GM23338 (cell line): Measurements from ENCODE around the gene PIGR. TPM values are rescaled to one million over a fixed set of nuclear protein-coding genes. Genes with fewer than 3 reads are reported as not detected.

Experiments used
- ATAC-seq: fragments of 200-7000 bp; cut with Tn5 transposase; 3 replicates; pipeline ENCODE4 v1.9.1; 2020
- DNase-seq: peaks from one replicate; pipeline ENCODE4 v3.0.0-alpha.2; 2015; ENCODE audit warnings: low spot score
- H2AFZ ChIP-seq: fragments of 200-600 bp; sonication (generic); 2 replicates; pipeline ENCODE4 v1.8.0; 2016; ENCODE audit warnings: antibody characterized with exemption, mild to moderate bottlenecking, moderate library complexity
- H3F3A ChIP-seq: fragments of 200-600 bp; sonication (generic); replicated peaks from 2 replicates; pipeline ENCODE4 v1.8.0; 2017; ENCODE audit warnings: antibody characterized with exemption, mixed run types, low read depth
- H3K27ac ChIP-seq: fragments of 200-600 bp; sonication (generic); 2 replicates; pipeline ENCODE4 v1.6.1; 2016; ENCODE audit warnings: low read depth
- H3K27me3 ChIP-seq: fragments of 200-600 bp; sonication (generic); 2 replicates; pipeline ENCODE4 v1.8.0; 2016; ENCODE audit warnings: mild to moderate bottlenecking, mixed run types, moderate library complexity; ENCODE audit not compliant: insufficient read depth
- H3K36me3 ChIP-seq: fragments of 200-600 bp; sonication (generic); 2 replicates; pipeline ENCODE4 v1.8.0; 2016; ENCODE audit warnings: mild to moderate bottlenecking; ENCODE audit not compliant: insufficient read depth
- H3K4me1 ChIP-seq: fragments of 200-600 bp; sonication (generic); 2 replicates; pipeline ENCODE4 v1.8.0; 2016; ENCODE audit warnings: mild to moderate bottlenecking, moderate library complexity; ENCODE audit not compliant: insufficient read depth
- H3K4me2 ChIP-seq: fragments of 200-600 bp; sonication (generic); 2 replicates; pipeline ENCODE4 v1.7.1; 2017; ENCODE audit warnings: mixed run types
- H3K4me3 ChIP-seq: fragments of 200-600 bp; sonication (generic); 2 replicates; pipeline ENCODE4 v1.6.1; 2016; ENCODE audit warnings: mixed run types
- H3K79me2 ChIP-seq: fragments of 200-600 bp; sonication (generic); replicated peaks from 2 replicates; pipeline ENCODE4 v1.8.0; 2017; ENCODE audit warnings: mild to moderate bottlenecking; ENCODE audit not compliant: insufficient read depth
- H3K9me2 ChIP-seq: fragments of 200-600 bp; sonication (generic); 2 replicates; pipeline ENCODE4 v1.8.0; 2017; ENCODE audit not compliant: insufficient read depth
- H4K20me1 ChIP-seq: fragments of 200-600 bp; sonication (generic); replicated peaks from 2 replicates; pipeline ENCODE4 v1.8.0; 2017; ENCODE audit warnings: mild to moderate bottlenecking; ENCODE audit not compliant: insufficient read depth
- H3K27ac Mint-ChIP-seq: 2 replicates; pipeline ENCODE4 v1.8.0; 2020; ENCODE audit warnings: inconsistent platforms, mild to moderate bottlenecking, moderate library complexity, mixed read lengths
- H3K27me3 Mint-ChIP-seq: 3 replicates; pipeline ENCODE4 v1.8.0; 2022; ENCODE audit warnings: low read depth, mild to moderate bottlenecking, moderate library complexity, mixed read lengths, inconsistent platforms; ENCODE audit not compliant: insufficient read depth, poor library complexity
- H3K36me3 Mint-ChIP-seq: 3 replicates; pipeline ENCODE4 v1.8.0; 2021; ENCODE audit warnings: low read depth, mild to moderate bottlenecking, inconsistent platforms, moderate library complexity, mixed read lengths
- H3K4me1 Mint-ChIP-seq: 3 replicates; pipeline ENCODE4 v1.8.0; 2020; ENCODE audit warnings: mild to moderate bottlenecking, inconsistent platforms, mixed read lengths
- H3K4me3 Mint-ChIP-seq: 3 replicates; pipeline ENCODE4 v1.8.0; 2021; ENCODE audit warnings: moderate library complexity, mild to moderate bottlenecking, inconsistent platforms, mixed read lengths
- H3K9me3 Mint-ChIP-seq: 3 replicates; pipeline ENCODE4 v1.8.0; 2020; ENCODE audit warnings: moderate library complexity, mild to moderate bottlenecking, inconsistent platforms, mixed read lengths
- CREB1 ChIP-seq: fragments of 250-450 bp; sonication (Bioruptor Pico); IDR thresholded peaks from 2 replicates; pipeline ENCODE4 v1.5.0; 2020; ENCODE audit warnings: low read depth, mild to moderate bottlenecking, moderate library complexity
- EZH2phosphoT487 ChIP-seq: fragments of 200-600 bp; sonication (generic); IDR thresholded peaks from one replicate; pipeline ENCODE4 v1.8.1; 2018; ENCODE audit warnings: antibody characterized with exemption; ENCODE audit not compliant: unreplicated experiment
- NANOG ChIP-seq: IDR thresholded peaks from 2 replicates; pipeline ENCODE4 v1.6.1; 2016; ENCODE audit warnings: antibody characterized with exemption, borderline replicate concordance
- ZNF114 ChIP-seq: fragments of 250-450 bp; sonication (Bioruptor Pico); IDR thresholded peaks from 2 replicates; pipeline ENCODE4 v1.5.0; 2020; ENCODE audit warnings: mild to moderate bottlenecking, moderate library complexity
- polyA plus RNA-seq: library from polyadenylated mRNA; unstranded; fragments of >200 nt; fragmentation: Nextera tagmentation; extraction: Ambion mirVana; gene quantifications from 2 replicates; pipeline ENCODE4 v1.2.1, GENCODE V29; 2016
- total RNA-seq: library from RNA; depleted of rRNA; stranded (reverse); fragments of >200 nt; shearing (Covaris generic); gene quantifications from 2 replicates; pipeline ENCODE4 v1.2.3, GENCODE V29; 2014
- TF ChIP-seq, protein P1 (sequence below), 2 experiments: fragments of 200-600 bp in 1 of 2; sonication (generic) in 1 of 2; conservative IDR thresholded peaks; 2 replicates each; pipeline versions ENCODE4 v1.5.1 to v1.6.1; 2016 to 2017; ENCODE audit warnings: antibody characterized with exemption in 2 of 2, low read depth in 2 of 2, mild to moderate bottlenecking in 2 of 2, moderate library complexity in 1 of 2
- TF ChIP-seq, protein P2 (sequence below): IDR thresholded peaks from one replicate; pipeline ENCODE4 v1.6.1; 2018; ENCODE audit warnings: antibody characterized with exemption; ENCODE audit not compliant: unreplicated experiment

PIGR gene
- total and polyA plus RNA-seq, 2 experiments from 2014 or later: not detected

DNA sequence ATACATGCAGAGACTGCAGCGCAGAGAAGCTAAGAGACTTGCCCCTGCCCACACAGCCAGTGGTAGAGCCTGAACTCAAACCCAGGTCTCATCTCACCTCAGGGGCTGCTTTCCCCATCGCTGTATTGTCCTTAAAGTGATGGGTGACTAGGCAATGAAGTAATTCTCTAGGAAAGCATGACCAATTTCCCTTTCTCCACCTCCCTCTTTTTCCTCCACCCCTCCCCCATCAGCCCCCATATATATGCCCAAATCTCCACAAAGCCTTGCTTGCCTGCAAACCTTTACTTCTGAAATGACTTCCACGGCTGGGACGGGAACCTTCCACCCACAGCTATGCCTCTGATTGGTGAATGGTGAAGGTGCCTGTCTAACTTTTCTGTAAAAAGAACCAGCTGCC lies 49.1 kb downstream of the PIGR start, which contains the start of gene IL24:
IL24 (plus strand) TSS at position 269 of the 400 bp plus-strand sequence. CDS start 390 bp downstream, outside the sequence.
- H3K4me3 Mint-ChIP-seq: no peak within 1 kb of the TSS; the same call in 2 of the 3 replicates
- no peak for ATAC-seq
- H3K4me3 ChIP-seq: no peak within 1 kb of the TSS
- no peak for TF ChIP-seq ZNF114 (CRISPR knock-in tag)
- H3K36me3 ChIP-seq: no peaks in the 10 kb centered on the region
- H3K9me3 Mint-ChIP-seq: no peaks in the 10 kb centered on the region
- no peaks in the 10 kb centered on the region for H3K4me1 ChIP-seq
- no peaks in the 10 kb centered on the region for H4K20me1 ChIP-seq
- 0 out of 2 replicates have a peak within 1 kb of the TSS, but pooled peaks have one; percentile 43 for H2AFZ ChIP-seq
- no peak within 1 kb of the TSS for H3K4me2 ChIP-seq
- H3K27ac Mint-ChIP-seq: no peak within 1 kb of the TSS
- H3K36me3 Mint-ChIP-seq: no peaks in the 10 kb centered on the region
- 0 out of 2 replicates have a peak, but pooled peaks cover 6% of the 10 kb centered on the region for H3K9me2 ChIP-seq
- no peaks in the 10 kb centered on the region for H3K79me2 ChIP-seq
- no peak for DNase-seq
- H3K27me3 ChIP-seq: no peaks in the 10 kb centered on the region
- H3K4me1 Mint-ChIP-seq: peaks cover 2% of the 10 kb centered on the region; the same call in 2 of the 3 replicates
- no peaks in the 10 kb centered on the region for H3F3A ChIP-seq
- no peak within 1 kb of the TSS for H3K27ac ChIP-seq
- H3K27me3 Mint-ChIP-seq: peaks cover 7% of the 10 kb centered on the region

DNA sequence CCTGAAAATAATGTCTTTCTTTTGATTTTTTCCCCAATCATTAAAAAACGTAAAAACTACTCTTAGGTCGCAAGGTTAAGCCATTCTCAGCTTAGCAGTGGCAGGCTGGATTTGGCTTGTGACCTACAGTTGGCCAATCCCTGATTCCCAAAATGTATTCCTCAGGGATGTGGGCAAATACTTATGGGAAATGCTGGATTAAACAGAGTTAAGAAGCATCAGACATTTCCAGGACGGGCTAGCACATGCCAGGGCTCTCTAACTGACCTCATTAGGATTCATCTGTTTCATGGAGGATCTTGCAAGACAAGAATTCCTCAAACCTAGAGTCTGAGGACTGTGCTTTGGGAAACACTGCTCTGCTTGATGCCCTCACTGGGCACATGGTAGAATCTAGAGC lies 50.0 kb downstream of the PIGR start:
- Histone ChIP-seq H3K4me2 (no peak overlapping the region), H2AFZ (0 out of 2 replicates have a peak overlapping the region, but pooled peaks have one; percentile 43)

More for the DNA sequence above, 50.0 kb downstream of the PIGR start:
- Histone ChIP-seq H4K20me1 (no peaks in the 10 kb centered on the region), H3K79me2 (no peaks in the 10 kb centered on the region), H3K4me1 (peaks cover 1% of the 10 kb centered on the region; the same call in 1 of the 2 replicates), H3F3A (no peaks in the 10 kb centered on the region), H3K27me3 (no peaks in the 10 kb centered on the region), H3K4me3 (no peak overlapping the region), H3K36me3 (no peaks in the 10 kb centered on the region; the same call in 1 of the 2 replicates), H3K9me2 (0 out of 2 replicates have a peak, but pooled peaks cover 10% of the 10 kb centered on the region), H3K27ac (no peak overlapping the region)
- TF ChIP-seq, protein P1, sequence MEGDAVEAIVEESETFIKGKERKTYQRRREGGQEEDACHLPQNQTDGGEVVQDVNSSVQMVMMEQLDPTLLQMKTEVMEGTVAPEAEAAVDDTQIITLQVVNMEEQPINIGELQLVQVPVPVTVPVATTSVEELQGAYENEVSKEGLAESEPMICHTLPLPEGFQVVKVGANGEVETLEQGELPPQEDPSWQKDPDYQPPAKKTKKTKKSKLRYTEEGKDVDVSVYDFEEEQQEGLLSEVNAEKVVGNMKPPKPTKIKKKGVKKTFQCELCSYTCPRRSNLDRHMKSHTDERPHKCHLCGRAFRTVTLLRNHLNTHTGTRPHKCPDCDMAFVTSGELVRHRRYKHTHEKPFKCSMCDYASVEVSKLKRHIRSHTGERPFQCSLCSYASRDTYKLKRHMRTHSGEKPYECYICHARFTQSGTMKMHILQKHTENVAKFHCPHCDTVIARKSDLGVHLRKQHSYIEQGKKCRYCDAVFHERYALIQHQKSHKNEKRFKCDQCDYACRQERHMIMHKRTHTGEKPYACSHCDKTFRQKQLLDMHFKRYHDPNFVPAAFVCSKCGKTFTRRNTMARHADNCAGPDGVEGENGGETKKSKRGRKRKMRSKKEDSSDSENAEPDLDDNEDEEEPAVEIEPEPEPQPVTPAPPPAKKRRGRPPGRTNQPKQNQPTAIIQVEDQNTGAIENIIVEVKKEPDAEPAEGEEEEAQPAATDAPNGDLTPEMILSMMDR (conservative IDR thresholded peaks at IDR 0.05; ENCODE audit: low read depth in 2 of 2): no peak
- TF ChIP-seq NANOG (no peak), CREB1 (no peak), EZH2phosphoT487 (no peak)
- TF ChIP-seq, protein P2, sequence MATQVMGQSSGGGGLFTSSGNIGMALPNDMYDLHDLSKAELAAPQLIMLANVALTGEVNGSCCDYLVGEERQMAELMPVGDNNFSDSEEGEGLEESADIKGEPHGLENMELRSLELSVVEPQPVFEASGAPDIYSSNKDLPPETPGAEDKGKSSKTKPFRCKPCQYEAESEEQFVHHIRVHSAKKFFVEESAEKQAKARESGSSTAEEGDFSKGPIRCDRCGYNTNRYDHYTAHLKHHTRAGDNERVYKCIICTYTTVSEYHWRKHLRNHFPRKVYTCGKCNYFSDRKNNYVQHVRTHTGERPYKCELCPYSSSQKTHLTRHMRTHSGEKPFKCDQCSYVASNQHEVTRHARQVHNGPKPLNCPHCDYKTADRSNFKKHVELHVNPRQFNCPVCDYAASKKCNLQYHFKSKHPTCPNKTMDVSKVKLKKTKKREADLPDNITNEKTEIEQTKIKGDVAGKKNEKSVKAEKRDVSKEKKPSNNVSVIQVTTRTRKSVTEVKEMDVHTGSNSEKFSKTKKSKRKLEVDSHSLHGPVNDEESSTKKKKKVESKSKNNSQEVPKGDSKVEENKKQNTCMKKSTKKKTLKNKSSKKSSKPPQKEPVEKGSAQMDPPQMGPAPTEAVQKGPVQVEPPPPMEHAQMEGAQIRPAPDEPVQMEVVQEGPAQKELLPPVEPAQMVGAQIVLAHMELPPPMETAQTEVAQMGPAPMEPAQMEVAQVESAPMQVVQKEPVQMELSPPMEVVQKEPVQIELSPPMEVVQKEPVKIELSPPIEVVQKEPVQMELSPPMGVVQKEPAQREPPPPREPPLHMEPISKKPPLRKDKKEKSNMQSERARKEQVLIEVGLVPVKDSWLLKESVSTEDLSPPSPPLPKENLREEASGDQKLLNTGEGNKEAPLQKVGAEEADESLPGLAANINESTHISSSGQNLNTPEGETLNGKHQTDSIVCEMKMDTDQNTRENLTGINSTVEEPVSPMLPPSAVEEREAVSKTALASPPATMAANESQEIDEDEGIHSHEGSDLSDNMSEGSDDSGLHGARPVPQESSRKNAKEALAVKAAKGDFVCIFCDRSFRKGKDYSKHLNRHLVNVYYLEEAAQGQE: no peak
- Mint-ChIP-seq H3K27me3 (peaks cover 7% of the 10 kb centered on the region), H3K9me3 (no peaks in the 10 kb centered on the region), H3K36me3 (no peaks in the 10 kb centered on the region), H3K4me3 (no peak overlapping the region), H3K27ac (no peak overlapping the region), H3K4me1 (peaks cover 7% of the 10 kb centered on the region)
- DNase-seq (no peak), ATAC-seq (no peak)
